Upper lobe of left lung (tissue), 4 donors: ENCODE data around the gene KIF21B.

Experiments
- POLR2A ChIP-seq, 4 donors: fragments of 450-650 bp; IDR thresholded peaks; one replicate each; pipeline ENCODE4 v1.5.1; 2016 to 2017; ENCODE audit warnings: antibody characterized with exemption in 4 of 4, mild to moderate bottlenecking in 2 of 4
- TF ChIP-seq, protein P1 (sequence below), 6 experiments: fragments of 450-650 bp in 4 of 6; fragments of 200-600 bp in 2 of 6; sonication (generic) in 2 of 6; IDR thresholded peaks; one replicate each; pipeline ENCODE4 v1.5.1; 2016 to 2019; ENCODE audit warnings: antibody characterized with exemption in 6 of 6

DNA sequence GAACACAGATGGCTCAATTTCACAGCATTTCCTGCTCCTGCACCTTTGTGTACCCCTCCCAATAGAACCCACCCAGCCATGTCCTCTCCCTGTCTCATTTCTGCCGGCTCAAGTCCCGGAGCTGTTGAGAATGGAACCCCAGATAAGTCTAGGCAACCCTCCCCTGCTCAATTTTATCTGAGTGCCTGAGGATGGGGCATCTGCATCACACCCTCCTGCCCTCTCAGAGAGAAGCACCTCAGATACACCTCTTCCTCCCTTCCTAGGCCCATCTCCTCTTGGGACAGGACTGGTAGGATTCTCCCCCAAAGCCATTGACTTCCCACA lies 1.1 kb downstream of the KIF21B start:
- no peak for TF ChIP-seq POLR2A (IDR thresholded peaks at IDR 0.05)
- TF ChIP-seq, protein P1, sequence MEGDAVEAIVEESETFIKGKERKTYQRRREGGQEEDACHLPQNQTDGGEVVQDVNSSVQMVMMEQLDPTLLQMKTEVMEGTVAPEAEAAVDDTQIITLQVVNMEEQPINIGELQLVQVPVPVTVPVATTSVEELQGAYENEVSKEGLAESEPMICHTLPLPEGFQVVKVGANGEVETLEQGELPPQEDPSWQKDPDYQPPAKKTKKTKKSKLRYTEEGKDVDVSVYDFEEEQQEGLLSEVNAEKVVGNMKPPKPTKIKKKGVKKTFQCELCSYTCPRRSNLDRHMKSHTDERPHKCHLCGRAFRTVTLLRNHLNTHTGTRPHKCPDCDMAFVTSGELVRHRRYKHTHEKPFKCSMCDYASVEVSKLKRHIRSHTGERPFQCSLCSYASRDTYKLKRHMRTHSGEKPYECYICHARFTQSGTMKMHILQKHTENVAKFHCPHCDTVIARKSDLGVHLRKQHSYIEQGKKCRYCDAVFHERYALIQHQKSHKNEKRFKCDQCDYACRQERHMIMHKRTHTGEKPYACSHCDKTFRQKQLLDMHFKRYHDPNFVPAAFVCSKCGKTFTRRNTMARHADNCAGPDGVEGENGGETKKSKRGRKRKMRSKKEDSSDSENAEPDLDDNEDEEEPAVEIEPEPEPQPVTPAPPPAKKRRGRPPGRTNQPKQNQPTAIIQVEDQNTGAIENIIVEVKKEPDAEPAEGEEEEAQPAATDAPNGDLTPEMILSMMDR (IDR thresholded peaks at IDR 0.05) = no peak
